Activated CD8-positive, alpha-beta T cell treated with anti-CD3 and anti-CD28 coated beads, Interleukin-2, amount 10 ng/mL, durations not matched to agents 7 days and 5 days (primary cell): ENCODE results near the gene THADA. TPM values are rescaled to one million over a fixed set of nuclear protein-coding genes. Genes with fewer than 3 reads are reported as not detected.

ENCODE experiments used
- ATAC-seq: fragments of 150-1000 bp; cut with Tn5 transposase; one replicate; pipeline ENCODE4 v1.10.0; 2021; ENCODE audit warnings: moderate library complexity
- CTCF ChIA-PET: fragments of 350-600 bp; sonication (Branson Sonifier 250); formaldehyde crosslinking; loops from one replicate; lab custom pipeline; 2021; ENCODE audit warnings: antibody characterized with exemption; lab: Charles Lee
- POLR2A ChIA-PET: fragments of 350-600 bp; sonication (Branson Sonifier 250); formaldehyde crosslinking; loops from one replicate; lab custom pipeline; 2021; ENCODE audit warnings: antibody characterized with exemption; lab: Charles Lee
- DNase-seq: peaks from one replicate; pipeline ENCODE4 v3.0.0-alpha.2; 2020
- H3K27ac Mint-ChIP-seq: one replicate; pipeline ENCODE4 v1.8.0; 2021; ENCODE audit warnings: mild to moderate bottlenecking, mixed read lengths
- H3K27me3 Mint-ChIP-seq: one replicate; pipeline ENCODE4 v1.8.0; 2021; ENCODE audit warnings: low read depth, mixed read lengths
- H3K36me3 Mint-ChIP-seq: one replicate; pipeline ENCODE4 v1.8.0; 2021; ENCODE audit warnings: low read depth, mixed read lengths
- H3K4me1 Mint-ChIP-seq: one replicate; pipeline ENCODE4 v1.8.0; 2021; ENCODE audit warnings: low read depth, mixed read lengths
- H3K4me3 Mint-ChIP-seq: one replicate; pipeline ENCODE4 v1.8.0; 2021; ENCODE audit warnings: mild to moderate bottlenecking, mixed read lengths
- H3K9me3 Mint-ChIP-seq: one replicate; pipeline ENCODE4 v1.8.0; 2022; ENCODE audit warnings: mixed read lengths; ENCODE audit not compliant: insufficient read depth
- total RNA-seq, 2 experiments: library from RNA; stranded (reverse); gene quantifications; one replicate each; pipeline ENCODE4 v1.2.3, GENCODE V29; 2021

The THADA gene
- total RNA-seq, 2 experiments from 2014 or later, result 27.0 to 31.9 TPM

DNA sequence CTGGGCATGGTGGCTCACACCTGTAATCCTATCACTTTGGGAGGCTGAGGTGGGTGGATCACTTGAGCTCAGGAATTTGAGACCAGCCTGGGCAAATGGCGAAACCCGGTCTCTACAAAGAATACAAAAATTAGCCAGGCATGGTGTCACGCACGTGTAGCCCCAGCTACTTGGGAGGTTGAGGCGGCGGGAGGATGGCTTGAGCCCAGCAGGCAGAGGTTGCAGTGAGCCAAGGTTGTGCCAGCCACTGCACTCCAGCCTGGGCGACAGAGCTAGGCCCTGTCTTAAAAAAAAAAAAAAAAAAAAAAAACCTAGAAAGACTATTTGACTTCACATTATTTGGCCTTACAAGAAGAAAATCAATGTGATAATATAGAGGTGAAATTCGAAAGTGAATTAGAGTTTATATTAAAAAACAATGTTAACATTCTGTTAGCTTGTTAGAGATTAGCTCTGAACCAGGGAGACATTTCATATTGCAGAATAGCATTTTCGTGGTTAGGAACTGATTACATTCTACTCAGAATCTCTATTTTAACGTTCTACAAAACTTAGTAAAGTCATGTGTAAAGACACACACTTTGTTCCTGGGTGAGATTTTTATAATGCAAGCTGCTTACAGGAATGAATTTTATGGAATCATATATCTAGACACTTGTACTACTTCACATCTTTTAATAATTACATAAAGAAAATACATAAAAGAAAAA lies 120.5 kb downstream of the THADA start:
- DNase-seq, result no peak
- H3K4me3 Mint-ChIP-seq, result no peak overlapping the region
- ChIA-PET POLR2A (no interaction called here), CTCF (interaction anchor here (1.3 to 2.3 kb wide), 2 partner anchors 10 to 246 kb away, joined by 5 to 19 read pairs; no protein-coding TSS in a partner anchor)
- no peaks in the 10 kb centered on the region for H3K4me1 Mint-ChIP-seq
- no peak overlapping the region for H3K27ac Mint-ChIP-seq
- H3K27me3 Mint-ChIP-seq, result no peaks in the 10 kb centered on the region
- H3K9me3 Mint-ChIP-seq, result no peaks in the 10 kb centered on the region
- no peak for ATAC-seq
- H3K36me3 Mint-ChIP-seq, result peaks cover 6% of the 10 kb centered on the region

DNA sequence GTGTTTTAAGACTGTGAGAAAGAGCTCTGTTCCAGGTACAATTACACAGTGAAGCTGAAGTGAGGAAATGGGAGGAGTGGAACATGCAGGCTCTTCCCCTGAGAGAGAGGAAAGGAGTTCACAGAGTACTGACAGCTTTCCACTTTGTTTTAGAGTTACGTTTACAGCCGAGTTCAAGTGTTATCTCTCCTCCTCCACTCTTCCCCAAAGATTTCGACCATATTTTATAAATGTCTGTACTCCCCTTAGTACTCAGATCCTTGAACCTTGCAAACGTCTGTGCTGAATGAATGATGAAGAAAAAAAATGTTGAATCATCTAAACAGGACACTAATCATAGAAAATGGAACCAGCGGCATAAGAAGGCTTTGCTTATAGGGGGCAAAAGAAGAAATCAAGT lies 121.6 kb downstream of the THADA start:
- H3K27me3 Mint-ChIP-seq, result no peaks in the 10 kb centered on the region
- peaks cover 3% of the 10 kb centered on the region for H3K36me3 Mint-ChIP-seq
- ChIA-PET CTCF (interaction anchor here (0.8 to 1.6 kb wide), 3 partner anchors 11 to 646 kb away, joined by 3 to 5 read pairs (median 4); no protein-coding TSS in a partner anchor), POLR2A (no interaction called here)
- H3K27ac Mint-ChIP-seq, result no peak overlapping the region
- H3K9me3 Mint-ChIP-seq, result no peaks in the 10 kb centered on the region
- H3K4me1 Mint-ChIP-seq, result no peaks in the 10 kb centered on the region
- no peak for ATAC-seq
- DNase-seq, result no peak
- no peak overlapping the region for H3K4me3 Mint-ChIP-seq

DNA sequence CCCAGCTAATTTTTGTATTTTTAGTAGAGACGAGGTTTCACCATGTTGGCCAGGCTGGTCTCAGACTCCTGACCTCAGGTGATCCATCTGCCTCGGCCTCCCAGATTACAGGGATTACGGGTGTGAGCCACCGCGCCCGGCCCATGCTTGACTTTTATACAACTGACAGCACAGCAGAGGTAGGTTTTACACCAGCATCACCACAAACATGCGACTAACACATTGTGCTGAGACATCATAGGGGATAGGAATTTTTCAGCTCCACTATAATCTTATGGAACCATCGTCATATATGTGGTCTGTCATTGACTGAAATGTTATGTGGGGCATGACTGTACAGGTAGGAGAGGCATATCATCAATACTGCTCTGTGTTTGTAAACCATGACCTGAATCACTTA lies 122.1 kb downstream of the THADA start:
- no peaks in the 10 kb centered on the region for H3K4me1 Mint-ChIP-seq
- POLR2A ChIA-PET, result no interaction called here
- CTCF ChIA-PET, result interaction anchor here (0.8 to 1.6 kb wide), 3 partner anchors 11 to 645 kb away, joined by 3 to 5 read pairs (median 4); no protein-coding TSS in a partner anchor

DNA sequence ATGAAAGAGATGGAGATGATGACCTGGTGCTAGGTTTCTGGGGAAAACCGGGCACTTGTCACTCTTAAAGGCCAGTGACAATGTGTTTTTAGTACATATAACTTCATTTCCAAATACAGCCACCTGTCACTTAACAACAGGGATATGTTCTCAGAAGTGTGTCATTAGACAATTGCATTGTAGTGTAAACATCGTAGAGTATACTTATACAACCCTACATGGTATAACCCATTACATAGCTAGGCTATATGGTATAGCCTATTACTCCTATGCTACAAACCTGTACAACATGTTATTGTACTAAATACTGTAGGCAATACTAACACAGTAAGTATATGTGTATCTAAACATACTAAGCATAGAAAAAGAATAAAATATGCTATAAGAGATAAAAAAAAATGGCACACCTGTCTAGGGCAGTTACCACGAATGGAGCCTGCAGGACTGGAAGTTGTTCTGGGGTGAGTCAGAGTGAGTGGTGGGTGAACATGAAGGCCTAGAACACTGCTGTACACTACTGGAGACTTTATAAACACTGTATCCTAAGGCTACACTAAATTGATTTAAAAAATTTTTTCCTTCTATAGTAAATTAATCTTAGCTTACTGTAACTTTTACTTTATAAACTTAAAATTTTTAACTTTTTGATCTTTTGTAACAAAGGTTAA lies 123.2 kb downstream of the THADA start:
- Mint-ChIP-seq H3K4me1 (no peaks in the 10 kb centered on the region), H3K27me3 (no peaks in the 10 kb centered on the region), H3K9me3 (no peaks in the 10 kb centered on the region), H3K4me3 (no peak overlapping the region), H3K27ac (no peak overlapping the region), H3K36me3 (peaks cover 3% of the 10 kb centered on the region)
- no peak for DNase-seq
- POLR2A ChIA-PET, result no interaction called here
- CTCF ChIA-PET, result interaction anchor here (1.6 kb wide), 1 partner anchor 12 kb away, joined by 5 read pairs; no protein-coding TSS in a partner anchor
- ATAC-seq, result no peak

More for the DNA sequence above, 122.1 kb downstream of the THADA start:
- Mint-ChIP-seq H3K27ac (no peak overlapping the region), H3K36me3 (peaks cover 3% of the 10 kb centered on the region), H3K27me3 (no peaks in the 10 kb centered on the region), H3K4me3 (no peak overlapping the region), H3K9me3 (no peaks in the 10 kb centered on the region)
- ATAC-seq (no peak), DNase-seq (no peak)

DNA sequence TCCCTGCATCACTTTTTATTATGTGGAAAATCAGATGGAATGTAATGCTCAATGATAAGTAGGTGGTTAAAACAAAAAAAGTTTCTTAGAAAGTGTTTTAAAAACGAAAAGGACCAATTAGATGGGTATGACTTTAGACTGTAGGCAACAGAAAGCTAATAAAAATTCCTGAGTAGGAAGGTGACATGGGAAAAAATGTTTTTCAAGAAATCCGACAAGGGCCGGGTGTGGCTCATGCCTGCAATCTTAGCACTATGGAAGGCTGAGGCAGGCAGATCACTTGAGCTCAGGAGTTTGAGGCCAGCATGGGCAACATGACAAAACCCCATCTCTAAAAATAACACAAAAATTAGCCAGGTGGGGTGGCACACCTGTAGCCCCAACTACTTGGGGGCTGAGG lies 126.1 kb downstream of the THADA start:
- no peak for ATAC-seq
- no peak for DNase-seq
- Mint-ChIP-seq H3K36me3 (peaks cover 3% of the 10 kb centered on the region), H3K4me1 (no peaks in the 10 kb centered on the region), H3K9me3 (no peaks in the 10 kb centered on the region), H3K27me3 (no peaks in the 10 kb centered on the region), H3K27ac (no peak overlapping the region), H3K4me3 (no peak overlapping the region)
- CTCF ChIA-PET, result no interaction called here
- POLR2A ChIA-PET, result no interaction called here

DNA sequence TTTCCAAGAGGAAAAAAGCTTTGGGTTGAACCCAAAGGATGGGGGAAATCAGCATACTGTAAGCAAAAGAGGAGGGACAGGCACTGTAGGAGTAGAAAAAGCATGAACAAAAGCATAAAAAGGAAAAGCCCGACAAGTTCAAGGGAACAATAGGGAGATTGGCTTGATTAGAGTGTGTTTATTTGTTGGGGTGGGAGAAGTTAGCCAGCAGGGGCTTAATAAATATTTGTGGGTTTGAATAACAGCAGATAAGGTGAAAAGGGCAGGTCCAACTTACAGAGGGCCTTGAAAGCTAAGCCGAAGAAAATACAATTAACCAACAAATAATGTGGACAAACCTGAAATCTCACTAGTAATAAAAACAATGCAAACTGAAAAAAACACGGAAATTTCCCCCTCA lies 126.7 kb downstream of the THADA start:
- Mint-ChIP-seq H3K4me1 (no peaks in the 10 kb centered on the region), H3K9me3 (no peaks in the 10 kb centered on the region), H3K27ac (no peak overlapping the region), H3K36me3 (peaks cover 3% of the 10 kb centered on the region), H3K4me3 (no peak overlapping the region), H3K27me3 (no peaks in the 10 kb centered on the region)
- ChIA-PET POLR2A (no interaction called here), CTCF (no interaction called here)
- no peak for DNase-seq
- ATAC-seq, result no peak

DNA sequence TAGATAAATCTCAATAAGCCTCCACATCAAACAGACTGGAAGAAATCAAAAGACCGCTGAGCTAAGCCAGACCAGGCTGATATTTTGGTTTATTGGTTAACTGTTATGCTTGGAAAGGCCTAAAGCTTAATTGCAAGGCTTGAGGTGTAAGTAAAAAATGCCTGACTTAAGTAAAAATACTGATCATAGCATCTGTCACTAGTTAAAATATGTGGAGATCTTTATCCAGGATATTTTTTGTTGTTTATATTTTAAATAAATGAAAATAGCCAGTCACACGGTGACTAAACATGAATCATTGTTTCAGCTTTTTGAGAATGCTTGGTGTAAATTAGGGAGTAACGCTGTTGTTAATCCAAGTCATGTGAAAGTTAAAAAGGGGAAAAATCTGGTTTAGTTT lies 127.9 kb downstream of the THADA start:
- ChIA-PET CTCF (interaction anchor here (0.7 kb wide), 1 partner anchor 239 kb away, joined by 3 read pairs; no protein-coding TSS in a partner anchor), POLR2A (interaction anchor here (0.6 kb wide), 1 partner anchor 212 kb away, joined by 4 read pairs; no protein-coding TSS in a partner anchor)
- Mint-ChIP-seq H3K4me1 (no peaks in the 10 kb centered on the region), H3K4me3 (no peak overlapping the region), H3K27ac (no peak overlapping the region), H3K36me3 (peaks cover 3% of the 10 kb centered on the region), H3K27me3 (no peaks in the 10 kb centered on the region), H3K9me3 (no peaks in the 10 kb centered on the region)
- ATAC-seq (no peak), DNase-seq (no peak)

DNA sequence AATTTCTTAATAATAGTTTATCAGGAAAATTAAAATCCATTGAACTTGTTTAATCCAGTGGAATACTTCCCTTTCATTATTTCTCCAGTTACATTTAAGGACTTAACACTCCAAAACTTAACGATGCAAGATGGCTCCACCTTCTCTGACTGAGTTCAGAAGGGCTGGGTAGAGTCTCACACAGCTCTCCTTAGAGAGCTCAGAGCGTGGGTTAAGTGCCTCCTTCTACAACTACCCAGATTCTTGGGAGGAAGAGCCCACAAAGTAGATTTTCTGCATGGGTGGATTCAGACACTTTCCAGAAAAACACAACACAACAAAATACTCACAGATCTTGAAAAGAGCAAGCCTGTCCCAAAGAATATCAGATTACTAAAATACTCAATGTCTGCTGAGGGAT lies 130.6 kb downstream of the THADA start:
- ATAC-seq, result no peak
- no peak for DNase-seq
- ChIA-PET POLR2A (no interaction called here), CTCF (no interaction called here)
- Mint-ChIP-seq H3K27ac (no peak overlapping the region), H3K9me3 (no peaks in the 10 kb centered on the region), H3K4me1 (peaks cover 14% of the 10 kb centered on the region), H3K36me3 (peaks cover 2% of the 10 kb centered on the region), H3K4me3 (no peak overlapping the region), H3K27me3 (no peaks in the 10 kb centered on the region)

DNA sequence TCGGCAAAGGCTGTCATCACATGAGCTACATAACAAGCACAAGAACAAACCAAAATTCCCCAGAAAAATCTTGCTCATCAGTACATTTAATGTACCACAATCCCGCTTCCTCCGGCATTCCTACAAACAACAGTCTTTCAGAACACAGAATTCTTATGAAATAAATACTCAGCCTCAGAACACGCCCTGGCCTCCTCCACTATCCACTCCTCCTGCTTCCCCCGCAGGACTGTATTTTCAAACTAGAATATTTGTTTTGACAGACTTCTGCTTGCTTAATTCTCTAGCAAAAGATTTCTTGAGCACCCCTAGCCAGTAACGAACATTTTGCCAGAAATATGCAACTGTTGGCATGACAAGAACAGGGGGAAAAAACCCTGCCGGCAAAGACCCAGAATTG lies 131.2 kb downstream of the THADA start:
- POLR2A ChIA-PET, result no interaction called here
- H3K27ac Mint-ChIP-seq, result no peak overlapping the region
- DNase-seq, result no peak
- H3K4me1 Mint-ChIP-seq, result peaks cover 14% of the 10 kb centered on the region
- H3K9me3 Mint-ChIP-seq, result no peaks in the 10 kb centered on the region
- H3K27me3 Mint-ChIP-seq, result no peaks in the 10 kb centered on the region
- peaks cover 2% of the 10 kb centered on the region for H3K36me3 Mint-ChIP-seq
- H3K4me3 Mint-ChIP-seq, result no peak overlapping the region
- ATAC-seq, result no peak
- CTCF ChIA-PET, result no interaction called here

DNA sequence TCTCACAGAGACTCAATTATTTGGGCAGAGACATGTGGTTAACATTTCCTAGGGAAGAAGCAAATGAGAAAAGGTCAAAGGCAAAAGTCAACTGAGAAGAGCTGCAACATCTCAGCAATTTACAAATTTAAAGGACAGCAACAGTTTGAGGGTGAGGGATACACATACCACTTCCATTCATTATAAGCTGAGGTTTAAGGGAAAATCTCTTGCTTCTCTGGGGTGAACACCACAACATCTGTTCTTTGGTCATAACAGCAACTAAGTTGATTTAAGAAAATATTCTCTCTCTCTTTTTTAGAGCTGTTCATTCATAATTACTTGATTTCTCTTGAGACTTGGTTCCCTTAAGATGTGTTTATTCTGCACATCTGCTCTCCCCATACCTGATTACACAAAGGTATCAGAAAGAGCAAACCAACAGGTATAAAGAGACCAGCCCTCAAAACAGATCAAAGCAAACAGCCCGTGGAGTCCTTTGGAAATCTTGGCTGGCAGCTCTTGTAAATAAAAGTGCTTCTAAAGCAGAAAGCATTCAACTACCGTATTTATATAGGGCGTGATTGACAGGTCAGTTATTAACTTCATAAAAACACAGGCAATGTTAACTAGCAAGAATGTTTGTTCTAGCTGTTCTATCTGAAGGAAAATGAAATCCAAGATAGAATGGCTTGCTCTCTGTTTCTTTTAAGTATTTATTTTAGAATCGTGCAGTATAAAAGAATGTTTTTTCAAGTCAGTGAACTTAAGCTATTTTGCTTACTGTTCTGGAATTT lies 132.8 kb downstream of the THADA start:
- Mint-ChIP-seq H3K27me3 (no peaks in the 10 kb centered on the region), H3K4me3 (no peak overlapping the region), H3K4me1 (peaks cover 17% of the 10 kb centered on the region), H3K36me3 (peaks cover 4% of the 10 kb centered on the region), H3K9me3 (no peaks in the 10 kb centered on the region), H3K27ac (no peak overlapping the region)
- ATAC-seq (no peak), DNase-seq (no peak)
- ChIA-PET POLR2A (no interaction called here), CTCF (interaction anchor here (0.8 to 1.6 kb wide), 2 partner anchors 110 to 488 kb away, joined by 3 read pairs; no protein-coding TSS in a partner anchor)

DNA sequence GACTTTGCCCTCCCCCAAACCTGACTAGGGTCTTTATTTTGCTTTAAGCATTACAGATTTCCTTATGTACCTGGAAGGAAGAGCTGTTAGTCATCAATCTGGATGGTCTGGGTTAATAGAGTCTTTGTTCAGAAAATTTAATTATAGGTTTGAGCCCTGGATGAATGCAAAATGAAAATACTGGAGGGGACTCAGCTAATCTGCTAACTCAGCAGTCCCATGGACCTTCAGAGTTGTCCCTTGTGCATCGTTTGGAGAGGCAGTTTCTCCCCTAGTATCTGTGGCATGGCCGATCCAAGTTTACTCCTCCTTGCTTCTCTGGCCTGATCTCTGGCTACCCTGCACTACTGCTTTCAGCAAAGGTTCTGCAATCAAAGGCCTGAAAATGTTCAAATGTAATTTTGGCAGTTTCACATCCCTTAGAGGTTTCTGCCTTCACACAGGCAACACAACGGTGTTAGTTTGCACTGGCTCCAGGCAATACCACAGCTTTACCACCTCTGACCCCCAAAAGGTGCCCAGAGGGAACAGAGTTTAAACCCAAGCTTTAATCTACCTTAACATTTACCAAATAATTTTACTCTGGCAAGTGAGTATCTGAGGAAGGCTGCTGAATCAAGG lies 134.3 kb downstream of the THADA start:
- ChIA-PET CTCF (interaction anchor here (1.2 to 1.7 kb wide), 2 partner anchors 24 to 35 kb away, joined by 3 to 7 read pairs; no protein-coding TSS in a partner anchor), POLR2A (no interaction called here)
- no peak overlapping the region for H3K27ac Mint-ChIP-seq
- no peaks in the 10 kb centered on the region for H3K9me3 Mint-ChIP-seq
- peaks cover 4% of the 10 kb centered on the region for H3K36me3 Mint-ChIP-seq
- no peak overlapping the region for H3K4me3 Mint-ChIP-seq
- ATAC-seq (no peak), DNase-seq (no peak)
- H3K27me3 Mint-ChIP-seq, result no peaks in the 10 kb centered on the region
- H3K4me1 Mint-ChIP-seq, result peaks cover 20% of the 10 kb centered on the region
